ENCODE data around the gene ACACA. TPM values are rescaled to one million over a fixed set of nuclear protein-coding genes. Genes with fewer than 3 reads are reported as not detected.
A peak's percentile ranks its signal among the peaks of the same experiment; 100 is the strongest.

ACACA gene
- total RNA-seq, 6 experiments from 2014 or later = 37.7 to 43.0 (median 40.7) TPM

DNA sequence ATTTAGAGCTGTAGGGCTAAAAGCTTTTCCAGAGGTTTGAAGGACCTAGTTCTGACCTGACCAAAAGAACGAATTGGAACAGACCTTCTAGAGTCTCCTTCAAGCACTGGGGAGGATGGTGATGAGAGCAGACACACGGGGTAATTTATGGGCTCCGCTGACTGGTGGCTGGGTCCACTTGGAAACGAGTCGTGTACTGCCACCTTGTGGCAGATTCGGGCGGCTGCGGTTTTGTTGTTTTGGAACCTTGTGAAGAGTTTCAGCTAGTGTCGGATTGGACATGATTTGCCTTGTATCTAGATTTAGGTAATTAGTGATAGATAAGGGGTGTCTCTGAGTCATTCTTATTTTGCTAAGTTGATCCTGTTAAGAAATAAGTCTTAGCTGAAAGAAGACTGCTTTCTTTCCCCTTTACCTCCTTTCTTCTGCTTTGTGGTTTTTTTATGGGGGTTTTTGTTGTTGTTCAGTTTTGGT lies 359.0 kb downstream of the ACACA start:
- TF ChIP-seq, protein P1, sequence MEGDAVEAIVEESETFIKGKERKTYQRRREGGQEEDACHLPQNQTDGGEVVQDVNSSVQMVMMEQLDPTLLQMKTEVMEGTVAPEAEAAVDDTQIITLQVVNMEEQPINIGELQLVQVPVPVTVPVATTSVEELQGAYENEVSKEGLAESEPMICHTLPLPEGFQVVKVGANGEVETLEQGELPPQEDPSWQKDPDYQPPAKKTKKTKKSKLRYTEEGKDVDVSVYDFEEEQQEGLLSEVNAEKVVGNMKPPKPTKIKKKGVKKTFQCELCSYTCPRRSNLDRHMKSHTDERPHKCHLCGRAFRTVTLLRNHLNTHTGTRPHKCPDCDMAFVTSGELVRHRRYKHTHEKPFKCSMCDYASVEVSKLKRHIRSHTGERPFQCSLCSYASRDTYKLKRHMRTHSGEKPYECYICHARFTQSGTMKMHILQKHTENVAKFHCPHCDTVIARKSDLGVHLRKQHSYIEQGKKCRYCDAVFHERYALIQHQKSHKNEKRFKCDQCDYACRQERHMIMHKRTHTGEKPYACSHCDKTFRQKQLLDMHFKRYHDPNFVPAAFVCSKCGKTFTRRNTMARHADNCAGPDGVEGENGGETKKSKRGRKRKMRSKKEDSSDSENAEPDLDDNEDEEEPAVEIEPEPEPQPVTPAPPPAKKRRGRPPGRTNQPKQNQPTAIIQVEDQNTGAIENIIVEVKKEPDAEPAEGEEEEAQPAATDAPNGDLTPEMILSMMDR (IDR thresholded peaks at IDR 0.05) = peak; percentile 97
- Mint-ChIP-seq H3K9me3 (no peaks in the 10 kb centered on the region), H3K27ac (no peak overlapping the region; the same call in 1 of the 2 replicates), H3K27me3 (ENCODE audit: insufficient read depth) (no peaks in the 10 kb centered on the region; the same call in 1 of the 2 replicates), H3K4me3 (no peak overlapping the region), H3K36me3 (ENCODE audit: low read depth) (no peaks in the 10 kb centered on the region), H3K4me1 (ENCODE audit: low read depth) (peaks cover 15% of the 10 kb centered on the region)
- peak; percentile 73 for DNase-seq

- H3K9me3 Mint-ChIP-seq = no peaks in the 10 kb centered on the region
- H3K4me1 Mint-ChIP-seq (ENCODE audit: low read depth) = peaks cover 15% of the 10 kb centered on the region
- H3K36me3 Mint-ChIP-seq (ENCODE audit: low read depth) = no peaks in the 10 kb centered on the region
- H3K4me3 Mint-ChIP-seq = no peak overlapping the region
- DNase-seq = no peak
- no peaks in the 10 kb centered on the region for H3K27me3 Mint-ChIP-seq (ENCODE audit: insufficient read depth)
- TF ChIP-seq, protein P1 (IDR thresholded peaks at IDR 0.05) = no peak
- H3K27ac Mint-ChIP-seq = no peak overlapping the region
Observed at GRCh38 chr17:37045351-37045922, 361.2 kb downstream of the ACACA start.

- H3K27me3 Mint-ChIP-seq (ENCODE audit: insufficient read depth) = no peaks in the 10 kb centered on the region
- no peak overlapping the region for H3K4me3 Mint-ChIP-seq
- H3K9me3 Mint-ChIP-seq = no peaks in the 10 kb centered on the region
- peaks cover 15% of the 10 kb centered on the region for H3K4me1 Mint-ChIP-seq (ENCODE audit: low read depth)
- H3K36me3 Mint-ChIP-seq (ENCODE audit: low read depth) = no peaks in the 10 kb centered on the region
- no peak for DNase-seq
- H3K27ac Mint-ChIP-seq = no peak overlapping the region
- TF ChIP-seq, protein P1 (IDR thresholded peaks at IDR 0.05) = no peak
Observed at GRCh38 chr17:37043201-37043600, 363.4 kb downstream of the ACACA start.

GRCh38 chr17:37041932-37042331 lies 364.7 kb downstream of the ACACA start:
- Mint-ChIP-seq H3K27me3 (ENCODE audit: insufficient read depth) (no peaks in the 10 kb centered on the region), H3K4me1 (ENCODE audit: low read depth) (peaks cover 7% of the 10 kb centered on the region), H3K9me3 (no peaks in the 10 kb centered on the region), H3K4me3 (no peak overlapping the region), H3K27ac (no peak overlapping the region), H3K36me3 (ENCODE audit: low read depth) (peaks cover 10% of the 10 kb centered on the region)
- DNase-seq = no peak
- TF ChIP-seq, protein P1 (IDR thresholded peaks at IDR 0.05) = no peak

GRCh38 chr17:37039269-37039668 lies 367.4 kb downstream of the ACACA start:
- H3K36me3 Mint-ChIP-seq (ENCODE audit: low read depth) = peaks cover 17% of the 10 kb centered on the region
- TF ChIP-seq, protein P1 (IDR thresholded peaks at IDR 0.05) = no peak

More at GRCh38 chr17:37039269-37039668, 367.4 kb downstream of the ACACA start:
- no peak for DNase-seq
- Mint-ChIP-seq H3K4me3 (no peak overlapping the region), H3K27ac (no peak overlapping the region), H3K9me3 (no peaks in the 10 kb centered on the region), H3K4me1 (ENCODE audit: low read depth) (peaks cover 7% of the 10 kb centered on the region), H3K27me3 (ENCODE audit: insufficient read depth) (no peaks in the 10 kb centered on the region)

Data from HFFc6 (cell line).